Neutrophil (primary cell): Measurements from ENCODE around the gene RIMS3.

Experiments
- H3K27ac ChIP-seq: fragments of 200-600 bp; sonication (generic); 2 replicates; pipeline ENCODE4 v1.5.1; 2016; ENCODE audit warnings: mild to moderate bottlenecking, moderate library complexity
- H3K27me3 ChIP-seq: fragments of 200-600 bp; sonication (generic); 2 replicates; pipeline ENCODE4 v1.6.0; 2016; ENCODE audit warnings: mild to moderate bottlenecking
- H3K36me3 ChIP-seq: fragments of 200-600 bp; sonication (generic); 2 replicates; pipeline ENCODE4 v1.5.1; 2017
- H3K4me1 ChIP-seq, 2 experiments: fragments of 200-600 bp in 1 of 2; sonication (generic) in 1 of 2; 1 replicate in 1 of 2; 2 replicates in 1 of 2; pipeline versions ENCODE4 v1.5.1 to v1.6.1; 2013 to 2016; ENCODE audit warnings: low read depth in 1 of 2, low read length in 1 of 2, mild to moderate bottlenecking in 1 of 2, moderate library complexity in 1 of 2; ENCODE audit not compliant: control insufficient read depth in 1 of 2, insufficient read depth in 1 of 2
- H3K4me3 ChIP-seq, 2 experiments: fragments of 200-600 bp in 1 of 2; sonication (generic) in 1 of 2; 1 replicate in 1 of 2; 2 replicates in 1 of 2; pipeline ENCODE4 v1.5.1; 2013 to 2016; ENCODE audit warnings: low read depth in 1 of 2, low read length in 1 of 2, mild to moderate bottlenecking in 1 of 2, moderate library complexity in 1 of 2
- H3K9me3 ChIP-seq: fragments of 200-600 bp; sonication (generic); 2 replicates; pipeline ENCODE4 v1.5.1; 2016
- TF ChIP-seq, protein P1 (sequence below): fragments of 200-600 bp; sonication (generic); IDR thresholded peaks from 2 replicates; pipeline ENCODE4 v1.5.1; 2016; ENCODE audit warnings: antibody characterized with exemption

RIMS3 gene

DNA sequence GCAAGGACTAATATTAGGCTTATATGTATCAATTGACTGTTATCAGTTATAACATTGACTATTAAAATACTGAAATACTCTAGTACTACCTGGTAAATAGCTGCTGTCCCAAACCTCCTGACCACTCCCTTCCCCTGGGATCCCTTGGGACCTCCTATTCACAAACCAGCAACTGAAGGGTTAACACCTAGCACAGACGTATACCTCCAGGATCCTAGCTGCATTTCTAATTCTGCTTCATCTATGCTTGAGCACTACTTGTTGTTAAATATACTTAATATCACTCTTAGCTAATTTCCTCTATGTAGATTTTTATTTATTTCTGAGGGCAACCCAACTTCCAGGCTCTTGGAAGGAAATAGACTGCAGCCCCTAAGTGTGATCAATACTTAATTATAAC is 24.3 kb upstream of the RIMS3 start:
- Histone ChIP-seq H3K36me3 (peaks cover 14% of the 10 kb centered on the region), H3K27ac (peak overlapping the region; percentile 98), H3K4me3 (no peak overlapping the region), H3K4me1 (peaks cover 37 to 38% of the 10 kb centered on the region in 2 experiments), H3K9me3 (no peaks in the 10 kb centered on the region), H3K27me3 (no peaks in the 10 kb centered on the region)
- TF ChIP-seq, protein P1, sequence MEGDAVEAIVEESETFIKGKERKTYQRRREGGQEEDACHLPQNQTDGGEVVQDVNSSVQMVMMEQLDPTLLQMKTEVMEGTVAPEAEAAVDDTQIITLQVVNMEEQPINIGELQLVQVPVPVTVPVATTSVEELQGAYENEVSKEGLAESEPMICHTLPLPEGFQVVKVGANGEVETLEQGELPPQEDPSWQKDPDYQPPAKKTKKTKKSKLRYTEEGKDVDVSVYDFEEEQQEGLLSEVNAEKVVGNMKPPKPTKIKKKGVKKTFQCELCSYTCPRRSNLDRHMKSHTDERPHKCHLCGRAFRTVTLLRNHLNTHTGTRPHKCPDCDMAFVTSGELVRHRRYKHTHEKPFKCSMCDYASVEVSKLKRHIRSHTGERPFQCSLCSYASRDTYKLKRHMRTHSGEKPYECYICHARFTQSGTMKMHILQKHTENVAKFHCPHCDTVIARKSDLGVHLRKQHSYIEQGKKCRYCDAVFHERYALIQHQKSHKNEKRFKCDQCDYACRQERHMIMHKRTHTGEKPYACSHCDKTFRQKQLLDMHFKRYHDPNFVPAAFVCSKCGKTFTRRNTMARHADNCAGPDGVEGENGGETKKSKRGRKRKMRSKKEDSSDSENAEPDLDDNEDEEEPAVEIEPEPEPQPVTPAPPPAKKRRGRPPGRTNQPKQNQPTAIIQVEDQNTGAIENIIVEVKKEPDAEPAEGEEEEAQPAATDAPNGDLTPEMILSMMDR, result no peak

- Histone ChIP-seq H3K27me3 (no peaks in the 10 kb centered on the region), H3K4me1 (peaks cover 24 to 25% of the 10 kb centered on the region in 2 experiments), H3K4me3 (no peak overlapping the region), H3K27ac (no peak overlapping the region), H3K36me3 (peaks cover 14% of the 10 kb centered on the region), H3K9me3 (no peaks in the 10 kb centered on the region)
- TF ChIP-seq, protein P1, result no peak
Observed at GRCh38 chr1:40687661-40688060, 22.2 kb upstream of the RIMS3 start.

DNA sequence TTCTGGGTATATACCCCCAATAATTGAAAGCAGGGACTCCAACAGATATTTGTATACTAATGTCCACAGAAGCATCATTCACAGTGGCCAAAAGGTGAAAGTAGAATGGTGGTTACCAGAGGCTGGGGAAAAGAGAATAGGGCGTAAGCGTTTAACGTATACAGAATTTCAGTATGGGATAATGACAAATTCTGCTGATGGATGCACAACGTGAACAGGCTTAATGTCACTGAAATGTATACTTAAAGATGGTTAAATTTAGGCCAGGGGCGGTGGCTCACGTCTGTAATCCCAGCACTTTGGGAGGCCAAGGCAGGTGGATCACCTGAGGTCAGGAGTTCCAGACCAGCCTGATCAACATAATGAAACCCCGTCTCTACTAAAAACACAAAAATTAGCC is 21.6 kb upstream of the RIMS3 start:
- Histone ChIP-seq H3K36me3 (peaks cover 14% of the 10 kb centered on the region), H3K9me3 (no peaks in the 10 kb centered on the region), H3K27me3 (no peaks in the 10 kb centered on the region), H3K27ac (no peak overlapping the region), H3K4me3 (no peak overlapping the region), H3K4me1 (peaks cover 18 to 19% of the 10 kb centered on the region in 2 experiments)
- TF ChIP-seq, protein P1, result no peak

DNA sequence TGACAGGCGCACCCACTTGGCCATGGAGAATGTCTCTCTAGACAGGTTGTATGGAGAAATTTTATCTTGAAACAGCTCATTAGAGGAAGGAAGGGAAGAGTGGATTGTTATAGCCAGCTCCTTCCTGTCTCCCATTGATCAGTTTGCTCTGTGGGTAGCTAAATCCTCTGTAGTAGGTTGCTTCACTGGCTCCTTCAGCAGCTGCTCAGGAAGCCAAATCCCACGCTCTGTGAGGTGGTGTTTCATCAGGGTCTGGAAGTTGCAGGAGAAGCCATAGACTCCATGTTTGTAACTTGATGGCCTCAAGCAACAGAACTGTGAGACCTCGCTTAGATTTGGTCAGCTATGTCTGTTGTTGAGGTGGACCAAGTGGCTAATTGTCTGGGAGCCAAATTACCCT is 19.2 kb upstream of the RIMS3 start:
- peaks cover 8 to 9% of the 10 kb centered on the region in 2 experiments for H3K4me1 ChIP-seq
- no peaks in the 10 kb centered on the region for H3K9me3 ChIP-seq
- no peak overlapping the region for H3K4me3 ChIP-seq
- no peak overlapping the region for H3K27ac ChIP-seq
- H3K36me3 ChIP-seq, result peaks cover 14% of the 10 kb centered on the region
- H3K27me3 ChIP-seq, result no peaks in the 10 kb centered on the region
- TF ChIP-seq, protein P1, result no peak

DNA sequence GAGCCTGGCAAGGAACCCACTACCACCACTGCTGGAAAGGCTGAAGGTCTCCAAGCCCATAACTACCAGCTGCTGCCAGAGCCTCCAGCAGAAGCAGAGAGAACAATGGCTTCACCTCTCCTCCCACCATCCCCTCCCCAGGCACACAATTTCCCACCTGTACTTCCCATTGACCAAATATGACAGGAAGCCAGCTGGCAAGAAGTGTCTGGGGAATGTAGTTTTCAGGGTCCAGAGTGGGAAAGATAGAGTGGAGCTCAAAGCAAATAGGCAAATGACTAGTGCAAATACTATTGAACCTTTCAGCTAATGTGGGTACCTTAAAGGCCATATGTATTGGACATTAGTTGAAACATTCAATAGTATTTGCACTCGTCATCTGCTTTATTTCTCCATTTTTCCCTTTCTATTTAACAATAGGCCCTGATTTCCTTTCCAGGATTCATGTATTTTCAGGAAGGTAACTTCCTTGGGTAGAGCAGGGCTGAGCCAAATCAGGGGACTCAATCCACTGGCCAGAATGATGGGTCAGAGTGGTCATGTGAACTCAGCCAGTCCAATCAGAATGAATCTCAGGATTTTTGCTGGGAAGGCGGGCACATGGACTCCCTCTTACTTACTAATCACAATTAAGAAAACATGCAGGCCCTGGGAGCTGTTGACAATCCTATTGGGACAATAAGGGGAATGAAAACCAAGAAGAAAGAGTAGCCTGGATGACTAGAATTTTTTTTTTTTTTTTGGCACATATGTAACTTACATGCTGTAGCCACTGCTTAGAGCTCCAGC is 13.9 kb upstream of the RIMS3 start:
- H3K27me3 ChIP-seq, result peaks cover 24% of the 10 kb centered on the region
- H3K4me3 ChIP-seq, result no peak overlapping the region
- no peaks in the 10 kb centered on the region for H3K36me3 ChIP-seq
- TF ChIP-seq, protein P1, result no peak
- peaks cover 2 to 3% of the 10 kb centered on the region in 2 experiments for H3K4me1 ChIP-seq
- H3K27ac ChIP-seq, result no peak overlapping the region
- H3K9me3 ChIP-seq, result no peaks in the 10 kb centered on the region
